OCI-LY7 (cell line): Measurements from ENCODE around the gene GJB6. TPM values are rescaled to one million over a fixed set of nuclear protein-coding genes. Genes with fewer than 3 reads are reported as not detected.
"Not testable (repeated sequence)": the region's sequence is repeated elsewhere in the genome, so short reads cannot be mapped to it uniquely, and the experiment has no call there.

Experiments
- Bru-seq: library from RNA; stranded (reverse); fragments of 400-500 nt; gene quantifications from one replicate; lab custom pipeline; 2021; lab: Mats Ljungman, UMichigan
- BruChase-seq, 2 experiments: library from RNA; stranded (reverse); fragments of 400-500 nt; gene quantifications; one replicate each; lab custom pipeline; 2021; lab: Mats Ljungman, UMichigan
- BruUV-seq: library from RNA; stranded (reverse); fragments of 400-500 nt; replicated peaks from 2 replicates; lab custom pipeline; 2021; lab: Mats Ljungman, UMichigan
- CTCF ChIA-PET: fragments of 300-600 bp; sonication (Branson Sonifier 250); formaldehyde crosslinking; loops from one replicate; lab custom pipeline; 2022; ENCODE audit warnings: antibody characterized with exemption; ENCODE audit not compliant: unreplicated experiment; lab: Charles Lee
- POLR2A ChIA-PET: fragments of 300-600 bp; sonication (Branson Sonifier 250); formaldehyde crosslinking; loops from one replicate; lab custom pipeline; 2022; ENCODE audit warnings: antibody characterized with exemption; lab: Charles Lee
- DNase-seq: peaks from one replicate; pipeline ENCODE4 v3.0.0-alpha.2; 2015; ENCODE audit warnings: low spot score
- H2AFZ ChIP-seq: fragments of 200-600 bp; sonication (generic), shearing (Covaris generic); 2 replicates; pipeline ENCODE4 v1.6.1; 2014; ENCODE audit warnings: mild to moderate bottlenecking, antibody characterized with exemption, low read length, moderate library complexity
- H3K27ac ChIP-seq: fragments of 200-600 bp; sonication (generic); 2 replicates; pipeline ENCODE4 v1.5.1; 2014; ENCODE audit warnings: mixed run types, low read depth, mild to moderate bottlenecking, moderate library complexity, low read length, inconsistent platforms; ENCODE audit not compliant: poor library complexity, severe bottlenecking
- H3K36me3 ChIP-seq: fragments of 200-600 bp; sonication (generic); 2 replicates; pipeline ENCODE4 v1.6.1; 2014; ENCODE audit warnings: mild to moderate bottlenecking, antibody characterized with exemption, low read length, moderate library complexity, mixed read lengths; ENCODE audit not compliant: insufficient read depth
- H3K4me1 ChIP-seq: fragments of 200-600 bp; sonication (generic); 2 replicates; pipeline ENCODE4 v1.5.1; 2014; ENCODE audit warnings: mild to moderate bottlenecking, low read length; ENCODE audit not compliant: insufficient read depth, poor library complexity, severe bottlenecking
- H3K4me2 ChIP-seq: fragments of 200-600 bp; sonication (generic); 2 replicates; pipeline ENCODE4 v1.6.1; 2014; ENCODE audit warnings: mild to moderate bottlenecking, low read length
- H3K4me3 ChIP-seq: fragments of 200-600 bp; sonication (generic); 2 replicates; pipeline ENCODE4 v1.5.1; 2014; ENCODE audit warnings: mild to moderate bottlenecking, low read depth, low read length; ENCODE audit not compliant: poor library complexity, severe bottlenecking
- H3K79me2 ChIP-seq: fragments of 200-600 bp; sonication (generic); 2 replicates; pipeline ENCODE4 v1.6.1; 2016; ENCODE audit warnings: low read depth, mild to moderate bottlenecking, low read length, moderate library complexity, mixed read lengths; ENCODE audit not compliant: insufficient read depth
- H3K9me2 ChIP-seq: fragments of 200-600 bp; sonication (generic); 2 replicates; pipeline ENCODE4 v1.6.1; 2016; ENCODE audit warnings: mild to moderate bottlenecking, low read length, mixed read lengths; ENCODE audit not compliant: insufficient read depth
- H3K9me3 ChIP-seq: fragments of 200-600 bp; sonication (generic); 2 replicates; pipeline ENCODE4 v1.6.1; 2014; ENCODE audit warnings: mild to moderate bottlenecking, mixed run types, low read length, mixed read lengths
- H4K20me1 ChIP-seq: fragments of 200-600 bp; sonication (generic); 2 replicates; pipeline ENCODE4 v1.6.1; 2014; ENCODE audit warnings: mild to moderate bottlenecking, antibody characterized with exemption, low read length, moderate library complexity, mixed read lengths; ENCODE audit not compliant: insufficient read depth
- CTCF ChIP-seq: fragments of 200-600 bp; sonication (generic); conservative IDR thresholded peaks from 2 replicates; pipeline ENCODE4 v1.5.1; 2014; ENCODE audit warnings: mild to moderate bottlenecking, antibody characterized with exemption, low read length, moderate library complexity, mixed read lengths
- EZH2phosphoT487 ChIP-seq: fragments of 200-600 bp; sonication (generic); IDR thresholded peaks from 2 replicates; pipeline ENCODE4 v1.6.1; 2018; ENCODE audit warnings: low read depth, borderline replicate concordance, mild to moderate bottlenecking, mixed run types, antibody characterized with exemption, low read length, moderate library complexity, mixed read lengths
- intact Hi-C: fragments of 100-400 bp; cut with micrococcal nuclease; formaldehyde crosslinking; loops from one replicate; pipeline ENCODE4 v1.10.0; 2022; ENCODE audit not compliant: unreplicated experiment
- long read RNA-seq: library from polyadenylated mRNA; stranded (forward); transcript quantifications from one replicate; pipeline ENCODE4 v2.0.0, GENCODE V29; 2022
- total RNA-seq, 2 experiments: library from RNA; depleted of rRNA in 1 of 2; stranded (reverse); fragments of >200 nt in 1 of 2; shearing (Covaris generic) in 1 of 2; gene quantifications; 2 replicates each; pipeline ENCODE4 v1.2.3, GENCODE V29; 2014 to 2022

The GJB6 gene
- total RNA-seq (2014; rRNA removed; shearing (Covaris generic)), result not detected in 2 replicates
- not detected in 2 replicates for total RNA-seq (2022)
- not detected for Bru-seq, nascent RNA
- BruChase-seq, experiment 1, labeled RNA remaining after a 6-hour chase, result not detected
- BruChase-seq, experiment 2, labeled RNA remaining after a 2-hour chase, result not detected
- long read RNA-seq, result 0 reads

GRCh38 chr13:20231839-20232555 is at the start of gene GJB6:
Gene GJB6, minus strand, starts transcription at chr13:20232319. Its CDS starts 8,839 bp downstream, at chr13:20223480.
- no peaks in the 10 kb centered on the region for H3K9me2 ChIP-seq
- DNase-seq, result no peak
- H4K20me1 ChIP-seq, result no peaks in the 10 kb centered on the region
- no peak within 1 kb of the TSS for H2AFZ ChIP-seq
- no peak for TF ChIP-seq EZH2phosphoT487
- no peak for TF ChIP-seq CTCF
- H3K4me3 ChIP-seq, result no peak within 1 kb of the TSS
- H3K4me1 ChIP-seq, result no peaks in the 10 kb centered on the region
- H3K4me2 ChIP-seq, result no peak within 1 kb of the TSS
- H3K27ac ChIP-seq, result no peak within 1 kb of the TSS
- ChIA-PET POLR2A (no interaction called here), CTCF (no interaction called here)
- H3K36me3 ChIP-seq, result no peaks in the 10 kb centered on the region
- no peaks in the 10 kb centered on the region for H3K79me2 ChIP-seq
- intact Hi-C loops, result no loop called here
- BruUV-seq, result no TSS peak
- no peaks in the 10 kb centered on the region for H3K9me3 ChIP-seq

DNA sequence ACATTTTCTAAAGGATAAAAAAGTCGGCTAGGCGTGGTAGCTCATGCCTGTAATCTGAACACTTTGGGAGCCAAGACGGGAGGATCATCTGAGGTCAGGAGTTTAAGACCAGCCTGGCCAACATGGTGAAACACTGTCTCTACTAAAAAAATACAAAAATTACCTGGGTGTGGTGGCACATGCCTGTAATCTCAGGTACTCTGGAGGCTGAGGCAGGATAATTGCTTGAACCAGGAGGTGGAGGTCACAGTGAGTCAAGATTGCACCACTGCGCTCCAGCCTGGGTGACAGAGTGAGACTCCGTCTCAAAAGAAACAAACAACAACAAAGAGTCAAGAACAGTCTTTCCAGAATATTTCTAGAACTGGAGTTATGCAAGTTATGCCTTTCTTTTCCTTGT is 44.8 kb upstream of the GJB6 start:
- H3K4me1 ChIP-seq, CTCF ChIA-PET, H3K27ac ChIP-seq, H4K20me1 ChIP-seq, H3K9me2 ChIP-seq, H3K9me3 ChIP-seq, H3K36me3 ChIP-seq, POLR2A ChIA-PET, intact Hi-C loops, H3K79me2 ChIP-seq, DNase-seq, H2AFZ ChIP-seq, H3K4me2 ChIP-seq, H3K4me3 ChIP-seq, BruUV-seq: not testable (repeated sequence)

GRCh38 chr13:20274466-20274865 is 42.3 kb upstream of the GJB6 start:
- no peak for TF ChIP-seq EZH2phosphoT487
- TF ChIP-seq CTCF, result no peak
- CTCF ChIA-PET, result no interaction called here

More at GRCh38 chr13:20274466-20274865, 42.3 kb upstream of the GJB6 start:
- Histone ChIP-seq H3K36me3 (no peaks in the 10 kb centered on the region), H3K27ac (no peak overlapping the region), H3K79me2 (no peaks in the 10 kb centered on the region), H3K9me2 (no peaks in the 10 kb centered on the region), H3K4me3 (no peak overlapping the region), H4K20me1 (no peaks in the 10 kb centered on the region), H2AFZ (no peak overlapping the region), H3K4me2 (no peak overlapping the region), H3K9me3 (no peaks in the 10 kb centered on the region), H3K4me1 (no peaks in the 10 kb centered on the region)
- POLR2A ChIA-PET, result no interaction called here
- intact Hi-C loops, result no loop called here
- no peak for DNase-seq
- no TSS peak for BruUV-seq
